ENCODE data around the gene LYPD1. TPM values are rescaled to one million over a fixed set of nuclear protein-coding genes. Genes with fewer than 3 reads are reported as not detected.

The LYPD1 gene
- total RNA-seq, 1 donor, result 25.2 TPM

DNA sequence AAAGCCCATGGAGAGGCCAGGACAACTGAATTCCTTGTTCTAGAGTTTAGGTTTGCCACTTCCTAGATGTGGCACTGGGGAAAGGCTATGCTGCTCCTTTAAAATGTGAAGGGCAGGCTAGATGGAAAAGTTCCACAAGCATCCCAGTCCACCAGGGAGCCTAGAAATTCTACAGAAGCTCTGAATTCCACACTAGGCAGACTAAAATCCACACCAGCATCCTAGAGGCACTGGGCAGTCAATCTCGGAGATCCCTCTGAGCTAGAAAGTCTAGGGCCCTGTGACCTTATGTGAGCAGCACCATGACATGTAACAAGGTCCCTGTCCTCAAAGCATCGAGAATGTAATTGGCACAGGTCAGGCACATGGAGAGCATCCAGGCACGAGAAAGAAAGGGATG lies 71.5 kb downstream of the LYPD1 start:
- no peak for TF ChIP-seq CTCF (IDR thresholded peaks at IDR 0.05; ENCODE audit: insufficient read depth, low read length)
- DNase-seq (ENCODE audit: low read depth), result no peak
- no peak overlapping the region for H3K4me3 ChIP-seq (ENCODE audit: low read depth, low read length)

DNA sequence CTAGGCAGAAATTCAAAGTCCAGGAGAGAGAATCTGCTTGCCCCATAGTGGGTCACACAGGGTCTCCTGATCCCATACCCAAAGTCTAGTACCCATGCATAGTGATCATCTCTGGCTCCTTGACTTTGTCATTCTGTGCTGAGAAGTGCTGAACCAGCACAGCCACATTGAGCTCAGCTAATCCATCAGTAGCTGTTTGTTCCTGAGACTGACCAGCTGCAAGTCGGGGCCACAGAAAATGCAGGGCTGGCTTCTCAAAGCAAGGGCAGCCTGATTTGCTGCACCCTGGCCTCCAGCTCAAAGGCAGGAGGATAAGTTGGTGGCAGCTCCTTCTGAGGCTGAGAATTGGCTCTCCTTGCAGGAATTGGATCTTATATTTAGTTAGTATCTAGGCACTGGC lies 72.2 kb downstream of the LYPD1 start:
- no peak for TF ChIP-seq CTCF (IDR thresholded peaks at IDR 0.05; ENCODE audit: insufficient read depth, low read length)
- no peak for DNase-seq (ENCODE audit: low read depth)

DNA sequence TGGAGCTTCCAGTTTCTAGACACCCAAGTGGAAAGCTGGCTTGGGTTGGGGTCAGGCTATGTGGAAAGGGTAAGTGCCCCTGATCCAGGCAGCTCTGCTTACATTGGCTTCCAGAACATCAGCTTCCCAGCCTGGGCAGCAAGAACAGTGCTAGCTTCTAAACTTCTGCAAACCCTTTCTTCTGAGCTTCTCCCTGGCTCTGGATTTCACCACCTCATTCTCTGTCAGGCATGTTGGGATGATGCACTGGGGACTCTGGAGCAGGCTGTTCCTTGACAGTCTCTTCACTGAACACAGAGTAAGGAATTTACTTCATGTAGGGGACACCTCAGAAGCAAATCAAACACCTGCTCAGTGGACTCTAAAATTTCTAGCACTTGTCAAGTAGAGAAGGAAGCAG lies 72.8 kb downstream of the LYPD1 start:
- no peak overlapping the region for H3K4me3 ChIP-seq (ENCODE audit: low read depth, low read length)
- no peak for DNase-seq (ENCODE audit: low read depth)
- TF ChIP-seq CTCF (IDR thresholded peaks at IDR 0.05; ENCODE audit: insufficient read depth, low read length), result no peak

More for the DNA sequence above, 72.2 kb downstream of the LYPD1 start:
- H3K4me3 ChIP-seq (ENCODE audit: low read depth, low read length), result no peak overlapping the region

GRCh38 chr2:132595693-132596092 lies 74.3 kb downstream of the LYPD1 start:
- no peak for TF ChIP-seq CTCF (IDR thresholded peaks at IDR 0.05; ENCODE audit: insufficient read depth, low read length)
- DNase-seq (ENCODE audit: low read depth), result no peak
- H3K4me3 ChIP-seq (ENCODE audit: low read depth, low read length), result no peak overlapping the region

DNA sequence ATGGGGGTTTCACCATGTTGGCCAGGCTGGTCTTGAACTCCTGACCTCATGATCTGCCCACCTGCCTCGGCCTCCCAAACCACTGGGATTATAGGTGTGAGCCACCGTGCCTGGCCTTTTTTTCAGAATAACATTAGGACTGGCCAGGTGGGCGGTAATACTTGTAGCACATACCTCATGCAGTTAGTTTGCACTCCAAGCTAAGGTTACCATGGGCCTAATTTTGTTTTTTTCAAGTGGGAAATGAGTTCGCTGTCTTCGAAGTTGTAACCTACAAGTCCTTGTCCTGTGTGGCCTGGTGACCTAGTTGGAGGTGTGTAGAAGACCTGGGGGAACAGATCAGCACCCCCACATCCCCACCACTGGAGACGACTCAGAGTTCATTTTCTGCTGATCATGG lies 74.8 kb downstream of the LYPD1 start:
- no peak for TF ChIP-seq CTCF (IDR thresholded peaks at IDR 0.05; ENCODE audit: insufficient read depth, low read length)
- H3K4me3 ChIP-seq (ENCODE audit: low read depth, low read length), result no peak overlapping the region
- no peak for DNase-seq (ENCODE audit: low read depth)
